ENCODE data around the gene APOA1. TPM values are rescaled to one million over a fixed set of nuclear protein-coding genes. Genes with fewer than 3 reads are reported as not detected.
"Not testable (repeated sequence)": the region's sequence is repeated elsewhere in the genome, so short reads cannot be mapped to it uniquely, and the experiment has no call there.

Gene APOA1
- total RNA-seq, 4 donors from 2014 or later = 2.2 to 23.2 (median 8.3) TPM

- Histone ChIP-seq H3K36me3 (no peaks in the 10 kb centered on the region), H3K4me1 (peaks cover 0 to 3% of the 10 kb centered on the region in 2 donors), H3K27me3 (no peaks in the 10 kb centered on the region), H3K4me3 (replicated peaks in 1 of 3) (no peak overlapping the region), H3K27ac (no peak overlapping the region), H3K9me3 (no peaks in the 10 kb centered on the region)
- DNase-seq = no peak
- no peak for TF ChIP-seq POLR2A (IDR thresholded peaks at IDR 0.05)
- TF ChIP-seq, protein P1, sequence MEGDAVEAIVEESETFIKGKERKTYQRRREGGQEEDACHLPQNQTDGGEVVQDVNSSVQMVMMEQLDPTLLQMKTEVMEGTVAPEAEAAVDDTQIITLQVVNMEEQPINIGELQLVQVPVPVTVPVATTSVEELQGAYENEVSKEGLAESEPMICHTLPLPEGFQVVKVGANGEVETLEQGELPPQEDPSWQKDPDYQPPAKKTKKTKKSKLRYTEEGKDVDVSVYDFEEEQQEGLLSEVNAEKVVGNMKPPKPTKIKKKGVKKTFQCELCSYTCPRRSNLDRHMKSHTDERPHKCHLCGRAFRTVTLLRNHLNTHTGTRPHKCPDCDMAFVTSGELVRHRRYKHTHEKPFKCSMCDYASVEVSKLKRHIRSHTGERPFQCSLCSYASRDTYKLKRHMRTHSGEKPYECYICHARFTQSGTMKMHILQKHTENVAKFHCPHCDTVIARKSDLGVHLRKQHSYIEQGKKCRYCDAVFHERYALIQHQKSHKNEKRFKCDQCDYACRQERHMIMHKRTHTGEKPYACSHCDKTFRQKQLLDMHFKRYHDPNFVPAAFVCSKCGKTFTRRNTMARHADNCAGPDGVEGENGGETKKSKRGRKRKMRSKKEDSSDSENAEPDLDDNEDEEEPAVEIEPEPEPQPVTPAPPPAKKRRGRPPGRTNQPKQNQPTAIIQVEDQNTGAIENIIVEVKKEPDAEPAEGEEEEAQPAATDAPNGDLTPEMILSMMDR (IDR thresholded peaks at IDR 0.05) = no peak
- intact Hi-C loops (cut with DNase I) = no loop called here
- WGBS, 2 donors = 90% methylated on average over 3 of the region's 3 CpGs
Measured at GRCh38 chr11:116811194-116811593, 26.2 kb downstream of the APOA1 start.

DNA sequence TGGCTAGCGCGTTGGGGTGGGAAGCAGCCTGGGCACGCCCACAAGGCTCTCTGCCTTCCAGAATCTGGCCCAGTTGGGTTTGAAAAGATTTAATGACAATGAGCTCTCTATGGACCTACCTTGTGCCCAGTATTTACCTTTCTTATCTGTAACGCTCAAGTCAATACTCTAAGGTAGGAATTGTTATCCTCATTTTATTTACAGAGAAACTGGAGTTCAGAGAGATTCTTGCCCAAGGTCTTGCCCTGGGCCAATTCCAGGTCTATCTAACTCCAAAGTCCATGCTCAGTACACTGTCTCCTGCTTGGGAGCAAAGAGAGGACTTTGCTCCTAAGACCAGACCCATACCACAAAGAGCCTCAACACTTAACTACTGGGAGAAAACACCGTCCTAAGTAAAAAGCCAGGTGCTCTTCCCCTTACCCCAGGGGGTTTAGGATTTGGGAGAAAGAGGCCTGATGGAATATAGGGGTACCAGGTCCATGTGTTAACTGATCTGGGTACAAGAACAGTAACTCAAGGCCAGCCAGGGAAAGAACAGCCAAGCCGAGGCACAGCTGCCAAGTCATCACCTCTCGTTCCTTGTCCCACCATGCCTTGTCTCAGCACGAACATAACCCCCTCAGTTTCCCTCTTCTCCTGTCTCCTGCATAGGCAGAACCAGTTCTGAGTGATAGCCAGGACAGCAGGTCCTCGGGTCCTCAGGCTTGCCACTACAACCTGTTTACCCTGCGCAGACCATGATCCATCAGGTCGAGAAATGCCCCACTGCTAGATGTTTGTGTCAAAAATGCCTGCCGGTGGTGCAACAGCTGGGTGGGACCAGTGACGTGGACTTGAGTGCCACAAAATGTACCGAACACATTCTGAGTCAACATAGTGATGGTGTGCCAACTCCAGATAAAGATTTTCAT is 28.9 kb downstream of the APOA1 start:
- no peaks in the 10 kb centered on the region for H3K27me3 ChIP-seq
- 89 to 94% methylated on average over 14 of the region's 14 CpGs for WGBS, 2 donors

DNA sequence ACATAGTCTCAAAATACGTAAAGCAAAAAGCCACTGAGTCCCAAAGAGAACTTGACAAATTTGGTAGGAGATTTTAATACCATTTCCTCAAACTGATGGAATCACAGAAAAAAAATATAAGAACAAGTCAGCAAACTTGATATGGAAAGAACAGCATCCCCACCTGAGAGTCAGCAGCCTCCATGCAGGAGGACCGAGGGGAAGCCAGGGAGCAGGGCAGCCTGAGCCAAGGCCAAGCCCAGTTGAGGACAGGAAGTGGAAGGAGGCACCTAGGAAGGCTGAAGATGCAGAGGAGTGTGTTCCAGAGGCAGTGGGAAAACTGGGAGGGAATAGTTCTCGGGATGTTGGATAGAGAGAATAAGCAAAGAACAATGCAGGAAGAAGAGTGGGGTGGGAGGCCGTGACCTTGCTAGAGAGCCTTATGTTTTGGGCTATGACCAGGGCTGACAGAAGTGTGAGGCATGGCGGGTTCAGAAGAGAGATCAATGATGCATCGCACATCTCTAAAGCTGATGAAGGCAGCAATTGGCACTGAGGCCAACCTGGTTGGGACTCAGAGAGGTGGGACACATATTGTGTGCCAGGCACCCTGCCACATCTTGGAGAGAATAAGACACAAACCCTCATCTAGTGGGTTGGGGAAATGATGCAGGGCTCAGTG is 29.7 kb downstream of the APOA1 start:
- no peak overlapping the region for H3K27ac ChIP-seq
- H3K4me3 ChIP-seq (replicated peaks in 1 of 3) = no peak overlapping the region
- no peaks in the 10 kb centered on the region for H3K9me3 ChIP-seq
- no peaks in the 10 kb centered on the region for H3K27me3 ChIP-seq
- DNase-seq = no peak
- no peaks in the 10 kb centered on the region for H3K36me3 ChIP-seq
- WGBS, 2 donors = 93 to 95% methylated on average over 6 of the region's 6 CpGs
- intact Hi-C loops (cut with DNase I) = no loop called here
- TF ChIP-seq, protein P1 (IDR thresholded peaks at IDR 0.05) = no peak
- TF ChIP-seq POLR2A (IDR thresholded peaks at IDR 0.05) = no peak
- peaks cover 0 to 6% of the 10 kb centered on the region in 2 donors for H3K4me1 ChIP-seq

More for the DNA sequence above, 28.9 kb downstream of the APOA1 start:
- H3K36me3 ChIP-seq = no peaks in the 10 kb centered on the region
- no peak overlapping the region for H3K27ac ChIP-seq
- intact Hi-C loops (cut with DNase I) = no loop called here
- no peaks in the 10 kb centered on the region for H3K9me3 ChIP-seq
- TF ChIP-seq, protein P1 (IDR thresholded peaks at IDR 0.05) = no peak
- TF ChIP-seq POLR2A (IDR thresholded peaks at IDR 0.05) = no peak
- DNase-seq = no peak
- no peak overlapping the region for H3K4me3 ChIP-seq (replicated peaks in 1 of 3)
- H3K4me1 ChIP-seq = peaks cover 0 to 6% of the 10 kb centered on the region in 2 donors

GRCh38 chr11:116804001-116804400 is 33.4 kb downstream of the APOA1 start:
- no peak overlapping the region for H3K27ac ChIP-seq
- DNase-seq = no peak
- H3K36me3 ChIP-seq = no peaks in the 10 kb centered on the region
- H3K9me3 ChIP-seq = no peaks in the 10 kb centered on the region
- TF ChIP-seq, protein P1 (IDR thresholded peaks at IDR 0.05) = no peak
- TF ChIP-seq POLR2A (IDR thresholded peaks at IDR 0.05) = no peak
- 46 to 56% methylated on average over 3 of the region's 3 CpGs for WGBS, 2 donors
- no peak overlapping the region for H3K4me3 ChIP-seq (replicated peaks in 1 of 3)
- H3K4me1 ChIP-seq = peaks cover 0 to 13% of the 10 kb centered on the region in 2 donors
- intact Hi-C loops (cut with DNase I) = no loop called here
- no peaks in the 10 kb centered on the region for H3K27me3 ChIP-seq

- H3K27ac ChIP-seq; H3K4me3 ChIP-seq (replicated peaks in 1 of 3); intact Hi-C loops (cut with DNase I); DNase-seq; H3K27me3 ChIP-seq; H3K9me3 ChIP-seq; H3K36me3 ChIP-seq: not testable (repeated sequence)
- H3K4me1 ChIP-seq = peaks cover 0 to 13% of the 10 kb centered on the region in 2 donors
Measured at GRCh38 chr11:116801662-116802061, 35.8 kb downstream of the APOA1 start.
